ENCODE measurements around the gene SRC. TPM values are rescaled to one million over a fixed set of nuclear protein-coding genes. Genes with fewer than 3 reads are reported as not detected.

The SRC gene
- total RNA-seq, 1 experiment from 2014 or later: 185 TPM

GRCh38 chr20:37344506-37345338 lies 1.2 kb upstream of the SRC start:
- H3K27me3 Mint-ChIP-seq (ENCODE audit: unreplicated experiment): no peaks in the 10 kb centered on the region
- peaks cover 58% of the 10 kb centered on the region for H3K36me3 Mint-ChIP-seq (ENCODE audit: insufficient read depth, unreplicated experiment)
- H3K4me3 Mint-ChIP-seq (ENCODE audit: low read depth, unreplicated experiment): peak overlapping the region; percentile 82
- BruUV-seq (replicated peaks): TSS peak; percentile 51
- DNase-seq: peak; percentile 97
- peaks cover 68% of the 10 kb centered on the region for H3K4me1 Mint-ChIP-seq (ENCODE audit: low read depth, unreplicated experiment)
- H3K9me3 Mint-ChIP-seq (ENCODE audit: low read depth, unreplicated experiment): no peaks in the 10 kb centered on the region
- intact Hi-C loops (cut with micrococcal nuclease; ENCODE audit: unreplicated experiment): loop anchor here (2.0 kb wide), 2 partner anchors 34 to 54 kb away; no protein-coding TSS in a partner anchor
- CTCF ChIA-PET: interaction anchor here (0.6 to 1.3 kb wide), 13 partner anchors 9 to 190 kb away, joined by 3 to 6 read pairs (median 4); partner anchors contain the start of gene MANBAL
- TF ChIP-seq CTCF (IDR thresholded peaks at IDR 0.05; ENCODE audit: unreplicated experiment): no peak
- peak overlapping the region; percentile 94 for H3K27ac Mint-ChIP-seq (ENCODE audit: unreplicated experiment)

- H3K27ac Mint-ChIP-seq (ENCODE audit: unreplicated experiment): no peak overlapping the region
- BruUV-seq (replicated peaks): no TSS peak
- H3K36me3 Mint-ChIP-seq (ENCODE audit: insufficient read depth, unreplicated experiment): peaks cover 71% of the 10 kb centered on the region
- peaks cover 80% of the 10 kb centered on the region for H3K4me1 Mint-ChIP-seq (ENCODE audit: low read depth, unreplicated experiment)
- no peaks in the 10 kb centered on the region for H3K9me3 Mint-ChIP-seq (ENCODE audit: low read depth, unreplicated experiment)
- no peak for DNase-seq
- intact Hi-C loops (cut with micrococcal nuclease; ENCODE audit: unreplicated experiment): no loop called here
- CTCF ChIA-PET: interaction anchor here (0.7 to 1.5 kb wide), 6 partner anchors 9 to 47 kb away, joined by 3 to 6 read pairs (median 3); no protein-coding TSS in a partner anchor
- TF ChIP-seq CTCF (IDR thresholded peaks at IDR 0.05; ENCODE audit: unreplicated experiment): no peak
- no peaks in the 10 kb centered on the region for H3K27me3 Mint-ChIP-seq (ENCODE audit: unreplicated experiment)
- peak overlapping the region; percentile 82 for H3K4me3 Mint-ChIP-seq (ENCODE audit: low read depth, unreplicated experiment)
Measured at GRCh38 chr20:37346236-37346534, 245 bp downstream of the SRC start.

GRCh38 chr20:37346535-37347346 lies 801 bp downstream of the SRC start:
- H3K4me3 Mint-ChIP-seq (ENCODE audit: low read depth, unreplicated experiment): peak overlapping the region; percentile 56
- CTCF ChIA-PET: interaction anchor here (1.0 to 1.5 kb wide), 2 partner anchors 15 to 33 kb away, joined by 3 to 6 read pairs; no protein-coding TSS in a partner anchor
- TF ChIP-seq CTCF (IDR thresholded peaks at IDR 0.05; ENCODE audit: unreplicated experiment): no peak
- H3K9me3 Mint-ChIP-seq (ENCODE audit: low read depth, unreplicated experiment): no peaks in the 10 kb centered on the region
- peak overlapping the region; percentile 17 for H3K27ac Mint-ChIP-seq (ENCODE audit: unreplicated experiment)
- peaks cover 75% of the 10 kb centered on the region for H3K36me3 Mint-ChIP-seq (ENCODE audit: insufficient read depth, unreplicated experiment)
- intact Hi-C loops (cut with micrococcal nuclease; ENCODE audit: unreplicated experiment): no loop called here
- H3K4me1 Mint-ChIP-seq (ENCODE audit: low read depth, unreplicated experiment): peaks cover 79% of the 10 kb centered on the region
- DNase-seq: no peak
- no peaks in the 10 kb centered on the region for H3K27me3 Mint-ChIP-seq (ENCODE audit: unreplicated experiment)
- BruUV-seq (replicated peaks): no TSS peak

GRCh38 chr20:37347347-37347823 lies 1.4 kb downstream of the SRC start:
- BruUV-seq (replicated peaks): TSS peak; percentile 29

More at GRCh38 chr20:37347347-37347823, 1.4 kb downstream of the SRC start:
- no peaks in the 10 kb centered on the region for H3K9me3 Mint-ChIP-seq (ENCODE audit: low read depth, unreplicated experiment)
- no peak for TF ChIP-seq CTCF (IDR thresholded peaks at IDR 0.05; ENCODE audit: unreplicated experiment)
- H3K27ac Mint-ChIP-seq (ENCODE audit: unreplicated experiment): peak overlapping the region; percentile 17
- CTCF ChIA-PET: no interaction called here
- H3K27me3 Mint-ChIP-seq (ENCODE audit: unreplicated experiment): no peaks in the 10 kb centered on the region
- H3K36me3 Mint-ChIP-seq (ENCODE audit: insufficient read depth, unreplicated experiment): peaks cover 80% of the 10 kb centered on the region
- intact Hi-C loops (cut with micrococcal nuclease; ENCODE audit: unreplicated experiment): no loop called here
- DNase-seq: no peak
- H3K4me3 Mint-ChIP-seq (ENCODE audit: low read depth, unreplicated experiment): peak overlapping the region; percentile 56
- H3K4me1 Mint-ChIP-seq (ENCODE audit: low read depth, unreplicated experiment): peaks cover 78% of the 10 kb centered on the region
